HepG2 (cell line): ENCODE measurements around the gene MARCHF6. TPM values are rescaled to one million over a fixed set of nuclear protein-coding genes. Genes with fewer than 3 reads are reported as not detected.

ENCODE experiments used
- FOSL2 ChIP-seq: sonication (generic); formaldehyde crosslinking; IDR thresholded peaks from 2 replicates; pipeline ENCODE4 v1.4.0; 2020; ENCODE audit warnings: missing genetic modification reagents
- HOXA9 ChIP-seq: sonication (generic); formaldehyde crosslinking; IDR thresholded peaks from 2 replicates; pipeline ENCODE4 v1.8.1; 2022; ENCODE audit warnings: missing genetic modification reagents, mild to moderate bottlenecking, moderate library complexity, borderline replicate concordance
- KAT2B ChIP-seq: fragments of 150-350 bp; IDR thresholded peaks from 2 replicates; pipeline ENCODE4 v1.6.1; 2014; ENCODE audit warnings: low read depth, low read length, borderline replicate concordance
- MXI1 ChIP-seq: IDR thresholded peaks from 3 replicates; pipeline ENCODE4 v1.6.1; 2012; ENCODE audit warnings: low read depth, low read length, inconsistent platforms, borderline replicate concordance
- PCBP2 ChIP-seq: fragments of 200-400 bp; formaldehyde crosslinking; optimal IDR thresholded peaks from 2 replicates; pipeline ENCODE3; 2018; ENCODE audit warnings: low read length, low read depth; ENCODE audit not compliant: poor library complexity, severe bottlenecking
- REPIN1 ChIP-seq: sonication (generic); formaldehyde crosslinking; IDR thresholded peaks from 2 replicates; pipeline ENCODE4 v1.8.0; 2022; ENCODE audit warnings: missing genetic modification reagents, low read depth, mild to moderate bottlenecking, borderline replicate concordance
- SCMH1 ChIP-seq: sonication (generic); formaldehyde crosslinking; IDR thresholded peaks from 2 replicates; pipeline ENCODE4 v1.9.0; 2021; ENCODE audit warnings: missing genetic modification reagents, mild to moderate bottlenecking, borderline replicate concordance
- U2AF1 ChIP-seq: fragments of 200-400 bp; formaldehyde crosslinking; optimal IDR thresholded peaks from 2 replicates; pipeline ENCODE3; 2017; ENCODE audit warnings: mild to moderate bottlenecking, low read depth, low read length
- ZC3H13 ChIP-seq: sonication (generic); formaldehyde crosslinking; IDR thresholded peaks from 2 replicates; pipeline ENCODE4 v1.8.1; 2023; ENCODE audit warnings: mild to moderate bottlenecking, missing genetic modification reagents, moderate library complexity
- ZIK1 ChIP-seq: sonication (generic); formaldehyde crosslinking; IDR thresholded peaks from 2 replicates; pipeline ENCODE4 v1.5.0; 2020; ENCODE audit warnings: mild to moderate bottlenecking, low read depth, missing genetic modification reagents, borderline replicate concordance
- ZNF530 ChIP-seq: sonication (generic); formaldehyde crosslinking; IDR thresholded peaks from 2 replicates; pipeline ENCODE4 v1.5.0; 2020; ENCODE audit warnings: low read depth, mild to moderate bottlenecking, missing genetic modification reagents
- ZNF878 ChIP-seq: sonication (generic); formaldehyde crosslinking; IDR thresholded peaks from 2 replicates; pipeline ENCODE4 v1.8.1; 2023; ENCODE audit warnings: mild to moderate bottlenecking, missing genetic modification reagents, moderate library complexity
- ZNF883 ChIP-seq: sonication (generic); formaldehyde crosslinking; IDR thresholded peaks from 2 replicates; pipeline ENCODE4 v1.5.1; 2020; ENCODE audit warnings: mild to moderate bottlenecking, missing genetic modification reagents; ENCODE audit errors: not compliant biosample characterization
- polyA plus RNA-seq, 8 experiments: library from polyadenylated mRNA; depleted of rRNA in 3 of 8; stranded (reverse) in 7 of 8; unstranded in 1 of 8; fragments of >200 nt; fragmentation: Illumina TruSeq in 4 of 8; extraction: Trizol in 4 of 8; gene quantifications; 2 replicates each; pipeline versions ENCODE4 v1.2.1 to v1.2.3, GENCODE V29; 2011 to 2016; ENCODE audit warnings: low read depth in 4 of 8, missing spikeins in 1 of 8, mixed read lengths in 1 of 8; ENCODE audit not compliant: insufficient read depth in 1 of 8
- total RNA-seq, 5 experiments: library from RNA; depleted of rRNA; stranded (reverse); fragments of >200 nt; fragmentation: Illumina TruSeq; extraction: Trizol; gene quantifications; 2 replicates each; pipeline ENCODE4 v1.2.3, GENCODE V29; 2016; ENCODE audit warnings: low read depth in 1 of 5
- TF ChIP-seq, protein P1 (sequence below): fragments of 450-650 bp; IDR thresholded peaks from 2 replicates; pipeline ENCODE4 v1.6.1; 2016
- TF ChIP-seq, protein P2 (sequence below): sonication (generic); formaldehyde crosslinking; IDR thresholded peaks from 2 replicates; pipeline ENCODE4 v1.4.0; 2020; ENCODE audit warnings: missing genetic modification reagents
- TF ChIP-seq, protein P3 (sequence below): sonication (generic); formaldehyde crosslinking; IDR thresholded peaks from 2 replicates; pipeline ENCODE4 v1.5.0; 2020; ENCODE audit warnings: mild to moderate bottlenecking, missing genetic modification reagents, moderate library complexity
- TF ChIP-seq, protein P4 (sequence below): sonication (generic); formaldehyde crosslinking; IDR thresholded peaks from 2 replicates; pipeline ENCODE4 v1.8.1; 2023; ENCODE audit warnings: missing genetic modification reagents, inconsistent platforms, borderline replicate concordance
- TF ChIP-seq, protein P5 (sequence below): sonication (generic); formaldehyde crosslinking; IDR thresholded peaks from 2 replicates; pipeline ENCODE4 v1.4.0; 2020; ENCODE audit warnings: mild to moderate bottlenecking, missing genetic modification reagents
- TF ChIP-seq, protein P6 (sequence below): sonication (generic); formaldehyde crosslinking; IDR thresholded peaks from 2 replicates; pipeline ENCODE4 v1.9.0; 2021; ENCODE audit warnings: missing genetic modification reagents, borderline replicate concordance

Gene MARCHF6
- total and polyA plus RNA-seq, 2 of the 13 experiments (the other 11 are each of a cell fraction or from before 2014, with no cell fraction given), result 48.6 to 107 TPM

DNA sequence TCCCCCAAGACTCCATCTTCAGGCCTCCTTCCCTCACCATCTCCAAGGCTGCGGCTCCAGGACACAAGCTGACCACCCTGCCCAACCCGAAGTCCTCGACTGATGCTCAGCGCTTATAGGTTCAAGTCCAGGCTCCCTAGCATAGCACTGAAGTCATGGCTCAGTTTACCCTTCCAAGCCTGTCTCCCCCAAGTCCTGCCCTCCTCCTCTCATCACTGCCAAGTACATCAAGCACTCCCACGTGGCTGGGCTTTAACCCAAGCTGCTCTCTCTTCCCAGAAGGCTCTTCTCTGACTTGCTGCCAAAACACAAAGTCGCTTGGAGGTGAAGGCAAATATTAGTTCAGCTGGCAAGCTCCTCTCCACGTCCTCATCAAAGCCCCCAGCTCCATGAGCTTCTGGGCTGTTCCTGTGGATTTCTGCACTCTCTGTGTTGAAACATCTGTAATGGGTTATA lies 22.1 kb upstream of the MARCHF6 start (continued):
- TF ChIP-seq HOXA9 (CRISPR knock-in tag) (no peak), PCBP2 (no peak), ZNF530 (CRISPR knock-in tag) (no peak), U2AF1 (no peak), ZNF883 (CRISPR knock-in tag) (no peak), ZIK1 (no peak), ZNF878 (CRISPR knock-in tag) (0 out of 2 replicates have a peak, but pooled peaks have one; percentile 46), FOSL2 (CRISPR knock-in tag) (peak; percentile 42; the same call in 1 of the 2 replicates), SCMH1 (CRISPR knock-in tag) (no peak), REPIN1 (CRISPR knock-in tag) (peak; percentile 68; the same call in 1 of the 2 replicates), ZC3H13 (no peak), KAT2B (no peak), MXI1 (peak; percentile 17; the same call in 1 of the 3 replicates)
- TF ChIP-seq, protein P1, sequence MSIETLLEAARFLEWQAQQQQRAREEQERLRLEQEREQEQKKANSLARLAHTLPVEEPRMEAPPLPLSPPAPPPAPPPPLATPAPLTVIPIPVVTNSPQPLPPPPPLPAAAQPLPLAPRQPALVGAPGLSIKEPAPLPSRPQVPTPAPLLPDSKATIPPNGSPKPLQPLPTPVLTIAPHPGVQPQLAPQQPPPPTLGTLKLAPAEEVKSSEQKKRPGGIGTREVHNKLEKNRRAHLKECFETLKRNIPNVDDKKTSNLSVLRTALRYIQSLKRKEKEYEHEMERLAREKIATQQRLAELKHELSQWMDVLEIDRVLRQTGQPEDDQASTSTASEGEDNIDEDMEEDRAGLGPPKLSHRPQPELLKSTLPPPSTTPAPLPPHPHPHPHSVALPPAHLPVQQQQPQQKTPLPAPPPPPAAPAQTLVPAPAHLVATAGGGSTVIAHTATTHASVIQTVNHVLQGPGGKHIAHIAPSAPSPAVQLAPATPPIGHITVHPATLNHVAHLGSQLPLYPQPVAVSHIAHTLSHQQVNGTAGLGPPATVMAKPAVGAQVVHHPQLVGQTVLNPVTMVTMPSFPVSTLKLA, result 0 out of 2 replicates have a peak, but pooled peaks have one; percentile 23
- TF ChIP-seq, protein P2, sequence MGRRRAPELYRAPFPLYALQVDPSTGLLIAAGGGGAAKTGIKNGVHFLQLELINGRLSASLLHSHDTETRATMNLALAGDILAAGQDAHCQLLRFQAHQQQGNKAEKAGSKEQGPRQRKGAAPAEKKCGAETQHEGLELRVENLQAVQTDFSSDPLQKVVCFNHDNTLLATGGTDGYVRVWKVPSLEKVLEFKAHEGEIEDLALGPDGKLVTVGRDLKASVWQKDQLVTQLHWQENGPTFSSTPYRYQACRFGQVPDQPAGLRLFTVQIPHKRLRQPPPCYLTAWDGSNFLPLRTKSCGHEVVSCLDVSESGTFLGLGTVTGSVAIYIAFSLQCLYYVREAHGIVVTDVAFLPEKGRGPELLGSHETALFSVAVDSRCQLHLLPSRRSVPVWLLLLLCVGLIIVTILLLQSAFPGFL (CRISPR knock-in tag), result no peak
- TF ChIP-seq, protein P3, sequence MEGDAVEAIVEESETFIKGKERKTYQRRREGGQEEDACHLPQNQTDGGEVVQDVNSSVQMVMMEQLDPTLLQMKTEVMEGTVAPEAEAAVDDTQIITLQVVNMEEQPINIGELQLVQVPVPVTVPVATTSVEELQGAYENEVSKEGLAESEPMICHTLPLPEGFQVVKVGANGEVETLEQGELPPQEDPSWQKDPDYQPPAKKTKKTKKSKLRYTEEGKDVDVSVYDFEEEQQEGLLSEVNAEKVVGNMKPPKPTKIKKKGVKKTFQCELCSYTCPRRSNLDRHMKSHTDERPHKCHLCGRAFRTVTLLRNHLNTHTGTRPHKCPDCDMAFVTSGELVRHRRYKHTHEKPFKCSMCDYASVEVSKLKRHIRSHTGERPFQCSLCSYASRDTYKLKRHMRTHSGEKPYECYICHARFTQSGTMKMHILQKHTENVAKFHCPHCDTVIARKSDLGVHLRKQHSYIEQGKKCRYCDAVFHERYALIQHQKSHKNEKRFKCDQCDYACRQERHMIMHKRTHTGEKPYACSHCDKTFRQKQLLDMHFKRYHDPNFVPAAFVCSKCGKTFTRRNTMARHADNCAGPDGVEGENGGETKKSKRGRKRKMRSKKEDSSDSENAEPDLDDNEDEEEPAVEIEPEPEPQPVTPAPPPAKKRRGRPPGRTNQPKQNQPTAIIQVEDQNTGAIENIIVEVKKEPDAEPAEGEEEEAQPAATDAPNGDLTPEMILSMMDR (CRISPR knock-in tag), result 0 out of 2 replicates have a peak, but pooled peaks have one; percentile 4
- TF ChIP-seq, protein P4, sequence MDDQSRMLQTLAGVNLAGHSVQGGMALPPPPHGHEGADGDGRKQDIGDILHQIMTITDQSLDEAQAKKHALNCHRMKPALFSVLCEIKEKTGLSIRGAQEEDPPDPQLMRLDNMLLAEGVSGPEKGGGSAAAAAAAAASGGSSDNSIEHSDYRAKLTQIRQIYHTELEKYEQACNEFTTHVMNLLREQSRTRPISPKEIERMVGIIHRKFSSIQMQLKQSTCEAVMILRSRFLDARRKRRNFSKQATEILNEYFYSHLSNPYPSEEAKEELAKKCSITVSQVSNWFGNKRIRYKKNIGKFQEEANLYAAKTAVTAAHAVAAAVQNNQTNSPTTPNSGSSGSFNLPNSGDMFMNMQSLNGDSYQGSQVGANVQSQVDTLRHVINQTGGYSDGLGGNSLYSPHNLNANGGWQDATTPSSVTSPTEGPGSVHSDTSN, result no peak
- TF ChIP-seq, protein P5, sequence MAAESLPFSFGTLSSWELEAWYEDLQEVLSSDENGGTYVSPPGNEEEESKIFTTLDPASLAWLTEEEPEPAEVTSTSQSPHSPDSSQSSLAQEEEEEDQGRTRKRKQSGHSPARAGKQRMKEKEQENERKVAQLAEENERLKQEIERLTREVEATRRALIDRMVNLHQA (CRISPR knock-in tag), result no peak
- TF ChIP-seq, protein P6, sequence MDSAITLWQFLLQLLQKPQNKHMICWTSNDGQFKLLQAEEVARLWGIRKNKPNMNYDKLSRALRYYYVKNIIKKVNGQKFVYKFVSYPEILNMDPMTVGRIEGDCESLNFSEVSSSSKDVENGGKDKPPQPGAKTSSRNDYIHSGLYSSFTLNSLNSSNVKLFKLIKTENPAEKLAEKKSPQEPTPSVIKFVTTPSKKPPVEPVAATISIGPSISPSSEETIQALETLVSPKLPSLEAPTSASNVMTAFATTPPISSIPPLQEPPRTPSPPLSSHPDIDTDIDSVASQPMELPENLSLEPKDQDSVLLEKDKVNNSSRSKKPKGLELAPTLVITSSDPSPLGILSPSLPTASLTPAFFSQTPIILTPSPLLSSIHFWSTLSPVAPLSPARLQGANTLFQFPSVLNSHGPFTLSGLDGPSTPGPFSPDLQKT, result no peak
